Right lobe of liver (tissue), 6 donors: Measurements from ENCODE around the gene CUBN. TPM values are rescaled to one million over a fixed set of nuclear protein-coding genes. Genes with fewer than 3 reads are reported as not detected.
A peak's percentile ranks its signal among the peaks of the same experiment; 100 is the strongest.

ENCODE experiments used
- ATAC-seq, 4 donors: fragments of 200-7000 bp; cut with Tn5 transposase; one replicate each; pipeline ENCODE4 v1.9.1; 2020; ENCODE audit warnings: mild to moderate bottlenecking in 4 of 4, moderate library complexity in 4 of 4
- DNase-seq, 3 donors: peaks; one replicate each; pipeline ENCODE4 v3.0.0-alpha.2; 2020
- H3K27ac ChIP-seq, 3 donors: fragments of 200-600 bp; one replicate each; pipeline ENCODE4 v1.8.0; 2022
- H3K27me3 ChIP-seq, 2 donors: fragments of 200-600 bp; one replicate each; pipeline ENCODE4 v1.8.0; 2022
- H3K36me3 ChIP-seq, 4 donors: fragments of 200-600 bp; sonication (generic) in 1 of 4; one replicate each; pipeline versions ENCODE4 v1.5.1 to v1.8.0; 2017 to 2022; ENCODE audit warnings: control low read depth in 1 of 4
- H3K4me1 ChIP-seq, 4 donors: fragments of 200-600 bp; sonication (generic) in 1 of 4; one replicate each; pipeline versions ENCODE4 v1.5.1 to v1.8.0; 2017 to 2022; ENCODE audit warnings: control low read depth in 1 of 4
- H3K4me3 ChIP-seq, 3 donors: fragments of 200-600 bp; one replicate each; pipeline ENCODE4 v1.8.0; 2022
- H3K9me3 ChIP-seq, 4 donors: fragments of 200-600 bp; sonication (generic) in 1 of 4; one replicate each; pipeline versions ENCODE4 v1.5.1 to v1.8.0; 2017 to 2022; ENCODE audit warnings: control low read depth in 1 of 4
- CTCF ChIP-seq, 4 donors: fragments of 200-600 bp in 3 of 4; fragments of 450-650 bp in 1 of 4; IDR thresholded peaks; one replicate each; pipeline versions ENCODE4 v1.5.1 to v1.8.0; 2016 to 2022; ENCODE audit warnings: antibody characterized with exemption in 4 of 4, mild to moderate bottlenecking in 2 of 4
- POLR2A ChIP-seq: fragments of 450-650 bp; IDR thresholded peaks from one replicate; pipeline ENCODE4 v1.6.1; 2017; ENCODE audit warnings: antibody characterized with exemption, mild to moderate bottlenecking
- WGBS: methylation state at CpG from one replicate; pipeline ENCODE4 v1.1.6; 2018; ENCODE audit warnings: low coverage, low lambda C conversion rate; ENCODE audit not compliant: insufficient coverage; ENCODE audit errors: missing lambda C conversion rate; 5-methylcytosine and 5-hydroxymethylcytosine counted together
- intact Hi-C, 2 donors: fragments of 100-400 bp; cut with DNase I; formaldehyde crosslinking; loops; one replicate each; pipeline versions ENCODE4 v1.11.2 to v1.14.1; 2022
- total RNA-seq, 6 experiments: library from RNA; depleted of rRNA in 2 of 6; stranded (reverse); fragments of >200 nt in 2 of 6; fragmentation: NEBNext Ultra II Directional in 3 of 6; extraction: Animal tissue kit (Norgen Biotek cat#: 25700) in 3 of 6; gene quantifications; one replicate each; pipeline versions ENCODE4 v1.1.0 to v1.2.4, GENCODE V29; 2016 to 2023
- donor health status: DM: no; HTN: yes; CAD: no.
- donor health status: DM: no; HTN: no; CAD: no.
- donor health status: DM: no; HTN: no; CAD: no.
- donor health status: DM: no; HTN: yes; CAD: no.
- donor health status: DM: no; HTN: yes; CAD: no.

The CUBN gene
- total RNA-seq, 6 experiments from 2014 or later = 0.07 to 0.74 (median 0.27) TPM

- H3K27me3 ChIP-seq = no peaks in the 10 kb centered on the region
- H3K9me3 ChIP-seq = no peaks in the 10 kb centered on the region
- ATAC-seq (no peak), DNase-seq (no peak)
- no peaks in the 10 kb centered on the region for H3K36me3 ChIP-seq
- H3K27ac ChIP-seq = no peak overlapping the region
- no peaks in the 10 kb centered on the region for H3K4me1 ChIP-seq
- no peak overlapping the region for H3K4me3 ChIP-seq
- intact Hi-C loops = no loop called here
- TF ChIP-seq POLR2A (no peak), CTCF (IDR thresholded peaks at IDR 0.05) (no peak)
- 46% methylated on average over 3 of the region's 3 CpGs for WGBS
These were observed 161.7 kb downstream of the CUBN start for GRCh38 chr10:16967866-16968415.

GRCh38 chr10:16966991-16967865, 162.4 kb downstream of the CUBN start:
- no peak overlapping the region for H3K4me3 ChIP-seq
- no peaks in the 10 kb centered on the region for H3K27me3 ChIP-seq
- no peaks in the 10 kb centered on the region for H3K36me3 ChIP-seq
- 27% methylated on average over 10 of the region's 11 CpGs for WGBS
- ATAC-seq (peak in 2 of 4 donors; percentile 48 to 56), DNase-seq (no peak)
- no peaks in the 10 kb centered on the region for H3K9me3 ChIP-seq
- no peak overlapping the region for H3K27ac ChIP-seq
- intact Hi-C loops = no loop called here
- TF ChIP-seq CTCF (IDR thresholded peaks at IDR 0.05) = no peak
- TF ChIP-seq POLR2A = no peak
- H3K4me1 ChIP-seq = no peaks in the 10 kb centered on the region

- no peak for DNase-seq
- Histone ChIP-seq H3K4me1 (no peaks in the 10 kb centered on the region), H3K27ac (no peak overlapping the region), H3K4me3 (no peak overlapping the region), H3K36me3 (no peaks in the 10 kb centered on the region), H3K9me3 (no peaks in the 10 kb centered on the region), H3K27me3 (no peaks in the 10 kb centered on the region)
- 58% methylated on average over 6 of the region's 8 CpGs for WGBS
- TF ChIP-seq CTCF (IDR thresholded peaks at IDR 0.05) (no peak), POLR2A (no peak)
- peak in 2 of 4 donors; percentile 25 to 40 for ATAC-seq
- intact Hi-C loops = no loop called here
These were observed 163.7 kb downstream of the CUBN start for GRCh38 chr10:16965740-16966447.

GRCh38 chr10:16965344-16965616, 164.3 kb downstream of the CUBN start:
- intact Hi-C loops = no loop called here
- 68% methylated on average over 7 of the region's 7 CpGs for WGBS
- Histone ChIP-seq H3K9me3 (no peaks in the 10 kb centered on the region), H3K4me3 (no peak overlapping the region), H3K27me3 (no peaks in the 10 kb centered on the region), H3K36me3 (no peaks in the 10 kb centered on the region), H3K27ac (no peak overlapping the region), H3K4me1 (no peaks in the 10 kb centered on the region)
- DNase-seq (no peak), ATAC-seq (no peak)
- no peak for TF ChIP-seq POLR2A
- no peak for TF ChIP-seq CTCF (IDR thresholded peaks at IDR 0.05)
